NT2/D1 (cell line): Measurements from ENCODE around the gene CREB3.

ENCODE experiments used
- YY1 ChIP-seq: IDR thresholded peaks from 2 replicates; pipeline ENCODE4 v1.6.1; 2011; ENCODE audit not compliant: insufficient read length, insufficient read depth
- ZNF274 ChIP-seq: IDR thresholded peaks from 2 replicates; pipeline ENCODE4 v1.6.1; 2011; ENCODE audit warnings: mild to moderate bottlenecking, low read depth, low read length

DNA sequence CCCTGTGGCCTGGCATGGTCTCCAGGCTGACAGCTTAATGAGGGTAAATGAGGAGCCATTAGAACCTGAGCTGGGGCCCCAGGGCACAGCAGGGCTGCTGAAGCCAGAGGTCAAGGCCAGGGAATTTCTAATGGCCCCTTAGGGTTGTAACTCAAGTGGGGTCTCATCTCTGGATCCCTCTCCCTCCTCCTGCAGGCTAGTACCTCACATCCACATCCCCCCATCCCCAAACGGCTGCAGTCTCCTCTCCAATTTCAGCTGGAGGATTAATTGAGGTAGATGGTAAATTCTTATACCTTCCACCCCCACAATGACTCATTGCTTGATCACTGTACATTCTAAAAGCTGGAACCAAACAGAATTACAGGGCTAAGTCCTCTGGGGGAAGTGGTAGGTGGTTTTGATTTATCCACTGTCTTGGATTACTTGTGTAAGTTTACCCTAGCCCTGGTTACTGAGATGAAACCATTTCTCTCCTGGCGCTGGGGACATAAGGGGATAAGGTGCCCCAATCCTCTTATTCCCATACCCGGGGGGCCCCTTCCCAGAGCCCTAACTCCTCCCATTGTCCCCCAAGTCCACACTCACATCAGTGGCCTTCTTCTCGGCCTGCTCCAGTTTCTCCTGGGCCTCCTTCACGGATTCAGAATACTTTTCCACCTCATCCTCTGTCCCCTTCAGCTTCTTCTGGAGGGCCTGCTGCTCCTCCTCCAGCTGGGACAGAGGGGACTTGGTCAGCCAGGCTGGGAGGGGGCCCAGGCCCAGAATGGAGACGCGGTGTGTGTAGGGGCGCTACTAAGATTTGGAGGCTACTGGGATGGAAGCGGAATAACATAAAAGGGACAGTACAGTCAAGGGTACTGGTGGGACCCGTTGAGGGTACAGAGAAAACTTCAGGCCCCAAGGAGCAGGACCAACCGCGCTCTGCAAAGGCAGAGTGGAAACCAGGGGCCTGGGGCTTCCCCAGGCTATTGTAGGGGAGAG is 43.6 kb upstream of the CREB3 start:
- no peak for TF ChIP-seq YY1
- TF ChIP-seq ZNF274, result no peak
